ENCODE data around the gene RFTN1. TPM values are rescaled to one million over a fixed set of nuclear protein-coding genes. Genes with fewer than 3 reads are reported as not detected.

The RFTN1 gene
- total and polyA plus RNA-seq, 2 donors (not counting 1 experiment from before 2014, with no cell fraction given), result 32.4 to 156 TPM

- Mint-ChIP-seq H3K27me3 (no peaks in the 10 kb centered on the region), H3K9me3 (ENCODE audit: insufficient read depth) (no peaks in the 10 kb centered on the region), H3K27ac (no peak overlapping the region), H3K4me3 (no peak overlapping the region), H3K4me1 (peaks cover 50% of the 10 kb centered on the region)
- H3K9me3 ChIP-seq (ENCODE audit: control extremely low read depth in 1 of 3, control insufficient read depth in 2 of 3, insufficient read depth in 1 of 3, low read length in 2 of 3), result no peaks in the 10 kb centered on the region
- H3K36me3 ChIP-seq (replicated peaks in 1 of 2; ENCODE audit: control extremely low read depth in 1 of 2, control insufficient read depth in 1 of 2, extremely low read depth in 1 of 2, insufficient read depth in 2 of 2, low read length in 1 of 2), result peaks cover 0 to 16% of the 10 kb centered on the region in 2 experiments
- peaks cover 25 to 29% of the 10 kb centered on the region in 2 donors for H3K4me1 ChIP-seq (ENCODE audit: control insufficient read depth in 2 of 2, insufficient read depth in 2 of 2, low read length in 2 of 2)
- peaks cover 50% of the 10 kb centered on the region for H4K20me1 ChIP-seq (ENCODE audit: control insufficient read depth, insufficient read depth, low read length, poor library complexity, severe bottlenecking)
- H2AFZ ChIP-seq (ENCODE audit: insufficient read depth, low read depth, low read length, poor library complexity, severe bottlenecking), result no peak overlapping the region
- H3K79me2 ChIP-seq (ENCODE audit: control insufficient read depth, insufficient read depth, low read length), result peaks cover 97% of the 10 kb centered on the region
- intact Hi-C loops (cut with micrococcal nuclease), result loop anchor here (5.0 kb wide), 1 partner anchor 44 kb away; no protein-coding TSS in a partner anchor
- CTCF ChIA-PET, result no interaction called here
- no peak overlapping the region for H3K4me2 ChIP-seq (replicated peaks; ENCODE audit: low read depth, low read length, poor library complexity, severe bottlenecking)
- no peaks in the 10 kb centered on the region for H3K27me3 ChIP-seq (replicated peaks in 1 of 4; ENCODE audit: control extremely low read depth in 1 of 4, control insufficient read depth in 3 of 4, insufficient read depth in 4 of 4, low read length in 3 of 4)
- H3K9ac ChIP-seq (ENCODE audit: low read length), result no peak overlapping the region
- TF ChIP-seq CTCF (IDR thresholded peaks at IDR 0.05), result no peak
- TF ChIP-seq EZH2 (IDR thresholded peaks at IDR 0.05; ENCODE audit: borderline replicate concordance, insufficient read depth, low read depth, low read length, poor library complexity, severe bottlenecking), result no peak
- POLR2A ChIA-PET, result no interaction called here
- WGBS (ENCODE audit: insufficient coverage), result 80% methylated on average over 1 of the region's 2 CpGs
- H3K4me3 ChIP-seq (ENCODE audit: control extremely low read depth in 1 of 5, extremely low read depth in 1 of 5, insufficient read depth in 1 of 5, low read depth in 2 of 5, low read length in 4 of 5), result no peak overlapping the region
- H3K27ac ChIP-seq (ENCODE audit: low read length in 2 of 2), result no peak overlapping the region
- DNase-seq (no peak), ATAC-seq (ENCODE audit: low read depth) (no peak)
Measured at GRCh38 chr3:16413321-16413720, 100.2 kb downstream of the RFTN1 start.

GRCh38 chr3:16412192-16412800 lies 101.2 kb downstream of the RFTN1 start:
- CTCF ChIA-PET, result no interaction called here
- Histone ChIP-seq H3K27ac (ENCODE audit: low read length in 2 of 2) (peak overlapping the region in 1 of 2 donors; percentile 48), H2AFZ (ENCODE audit: insufficient read depth, low read depth, low read length, poor library complexity, severe bottlenecking) (no peak overlapping the region), H3K4me1 (ENCODE audit: control insufficient read depth in 2 of 2, insufficient read depth in 2 of 2, low read length in 2 of 2) (peaks cover 25 to 29% of the 10 kb centered on the region in 2 donors), H3K9ac (ENCODE audit: low read length) (no peak overlapping the region), H3K79me2 (ENCODE audit: control insufficient read depth, insufficient read depth, low read length) (peaks cover 97% of the 10 kb centered on the region), H3K4me3 (ENCODE audit: control extremely low read depth in 1 of 5, extremely low read depth in 1 of 5, insufficient read depth in 1 of 5, low read depth in 2 of 5, low read length in 4 of 5) (no peak overlapping the region), H3K36me3 (replicated peaks in 1 of 2; ENCODE audit: control extremely low read depth in 1 of 2, control insufficient read depth in 1 of 2, extremely low read depth in 1 of 2, insufficient read depth in 2 of 2, low read length in 1 of 2) (peaks cover 0 to 24% of the 10 kb centered on the region in 2 experiments), H4K20me1 (ENCODE audit: control insufficient read depth, insufficient read depth, low read length, poor library complexity, severe bottlenecking) (peaks cover 43% of the 10 kb centered on the region), H3K4me2 (replicated peaks; ENCODE audit: low read depth, low read length, poor library complexity, severe bottlenecking) (peak overlapping the region; percentile 44), H3K9me3 (ENCODE audit: control extremely low read depth in 1 of 3, control insufficient read depth in 2 of 3, insufficient read depth in 1 of 3, low read length in 2 of 3) (no peaks in the 10 kb centered on the region), H3K27me3 (replicated peaks in 1 of 4; ENCODE audit: control extremely low read depth in 1 of 4, control insufficient read depth in 3 of 4, insufficient read depth in 4 of 4, low read length in 3 of 4) (no peaks in the 10 kb centered on the region)
- WGBS (ENCODE audit: insufficient coverage), result 89% methylated on average over 1 of the region's 1 CpG
- DNase-seq (no peak), ATAC-seq (ENCODE audit: low read depth) (no peak)
- H3K27ac Mint-ChIP-seq, result no peak overlapping the region
- POLR2A ChIA-PET, result no interaction called here
- intact Hi-C loops (cut with micrococcal nuclease), result loop anchor here (5.0 kb wide), 1 partner anchor 45 kb away; no protein-coding TSS in a partner anchor
- H3K9me3 Mint-ChIP-seq (ENCODE audit: insufficient read depth), result no peaks in the 10 kb centered on the region
- no peak overlapping the region for H3K4me3 Mint-ChIP-seq
- H3K27me3 Mint-ChIP-seq, result no peaks in the 10 kb centered on the region
- no peak for TF ChIP-seq EZH2 (IDR thresholded peaks at IDR 0.05; ENCODE audit: borderline replicate concordance, insufficient read depth, low read depth, low read length, poor library complexity, severe bottlenecking)
- TF ChIP-seq CTCF (IDR thresholded peaks at IDR 0.05), result no peak
- H3K4me1 Mint-ChIP-seq, result peaks cover 49% of the 10 kb centered on the region
